Effector CD8-positive, alpha-beta T cell (primary cell): ENCODE results near the gene STK4.
"Not testable (repeated sequence)": the region's sequence is repeated elsewhere in the genome, so short reads cannot be mapped to it uniquely, and the experiment has no call there.

Source experiments
- DNase-seq: peaks from one replicate; lab custom pipeline; 2025; lab: John Stamatoyannopoulos, UW

Gene STK4

DNA sequence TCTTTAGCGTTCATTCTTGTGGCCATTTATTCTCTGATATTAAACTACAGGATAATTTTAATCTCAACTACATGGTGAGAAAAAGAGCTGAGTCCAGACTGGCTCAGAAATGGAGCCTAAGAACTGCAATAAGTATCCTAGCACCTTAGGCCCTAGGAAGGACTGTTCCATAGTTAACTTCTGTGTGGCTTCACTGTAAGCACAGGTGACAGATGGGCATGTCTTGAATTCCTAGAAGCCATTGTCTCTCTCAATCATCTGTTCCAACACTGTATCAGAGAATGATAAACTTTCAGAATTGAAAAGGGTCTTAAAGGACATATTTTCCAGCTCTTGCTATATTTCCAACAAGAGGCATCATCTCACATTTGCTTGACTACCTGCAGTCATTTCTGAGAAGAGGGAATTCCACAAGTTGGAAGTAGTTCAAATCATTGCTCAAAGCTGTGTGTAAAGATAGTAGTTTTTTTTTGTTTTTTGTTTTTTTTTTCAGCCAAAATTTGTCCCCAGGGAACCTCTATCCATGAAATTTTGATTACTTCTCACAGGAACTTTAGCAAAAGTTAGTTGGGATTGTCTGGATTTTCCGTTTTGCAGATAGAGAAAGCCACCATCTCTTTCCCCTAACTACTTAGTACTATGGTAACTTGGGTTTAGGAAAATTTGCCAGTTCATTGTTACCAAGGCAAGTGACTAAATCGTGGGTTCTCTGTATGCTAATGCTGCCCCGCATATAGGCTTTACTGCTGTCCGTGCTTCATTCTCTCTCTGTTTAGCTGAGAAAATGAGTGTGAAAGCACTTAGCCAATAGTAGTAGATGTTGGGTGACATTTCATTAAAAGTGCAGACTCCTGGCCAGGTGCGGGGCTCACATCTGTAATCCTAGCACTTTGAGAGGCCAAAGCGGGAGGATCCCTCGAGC is 87.4 kb downstream of the STK4 start:
- DNase-seq: no peak

GRCh38 chr20:45055056-45055455 is 88.7 kb downstream of the STK4 start:
- DNase-seq: no peak

GRCh38 chr20:45056473-45057173 is 90.3 kb downstream of the STK4 start:
- no peak for DNase-seq

- no peak for DNase-seq
Observed at GRCh38 chr20:45058168-45058850, 92.0 kb downstream of the STK4 start.

DNA sequence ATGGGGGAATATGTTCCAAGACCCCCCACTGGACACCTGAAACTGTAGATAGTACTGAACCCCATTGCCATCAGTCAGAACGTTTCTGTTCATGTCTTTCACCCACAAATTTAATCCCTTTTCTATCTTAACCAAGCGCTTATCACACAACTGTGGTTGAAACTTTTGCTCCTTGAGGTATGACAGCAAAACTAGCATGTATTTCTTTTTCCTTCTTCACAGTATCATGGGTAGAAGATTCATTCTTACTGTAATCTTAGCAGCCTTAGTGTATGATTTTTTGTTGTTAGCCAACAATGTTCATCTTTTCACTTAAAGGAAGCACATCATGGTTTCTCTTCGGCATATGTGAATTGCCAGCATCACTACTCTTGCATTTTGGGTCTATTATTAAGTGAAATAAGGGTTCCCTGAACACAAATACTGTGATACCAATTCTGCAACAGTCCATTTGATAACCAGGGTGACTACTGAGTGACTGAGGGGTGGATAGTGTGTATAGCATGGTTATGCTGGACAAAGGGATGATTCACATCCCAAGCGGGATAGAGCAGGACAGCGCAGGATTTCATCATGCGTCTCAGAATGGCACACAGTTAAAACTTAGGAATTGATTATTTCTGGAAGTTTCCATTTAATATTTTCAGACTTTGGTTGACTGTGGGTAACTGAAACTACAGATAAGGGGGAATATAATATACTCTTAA is 92.9 kb downstream of the STK4 start:
- no peak for DNase-seq

GRCh38 chr20:45060294-45060693 is 94.0 kb downstream of the STK4 start:
- DNase-seq: no peak

DNA sequence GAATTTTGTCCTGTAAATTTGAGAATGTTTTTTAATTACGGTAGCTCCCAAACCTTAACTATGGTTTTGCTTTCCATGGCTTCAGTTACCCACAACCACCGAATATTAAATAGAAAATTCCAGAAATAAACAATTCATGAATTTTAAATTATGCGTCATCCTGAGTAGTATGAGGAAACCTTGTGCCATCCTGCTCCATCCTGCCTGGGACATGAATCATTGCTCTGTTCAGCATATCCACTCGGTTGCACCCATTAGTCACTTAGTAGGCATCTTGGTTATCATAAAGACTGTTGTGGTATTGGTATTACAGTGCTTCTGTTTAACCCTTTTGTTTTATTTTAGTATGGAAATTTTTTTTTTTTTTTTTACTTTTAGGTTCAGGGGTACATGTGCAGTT is 94.9 kb downstream of the STK4 start:
- DNase-seq: no peak

DNA sequence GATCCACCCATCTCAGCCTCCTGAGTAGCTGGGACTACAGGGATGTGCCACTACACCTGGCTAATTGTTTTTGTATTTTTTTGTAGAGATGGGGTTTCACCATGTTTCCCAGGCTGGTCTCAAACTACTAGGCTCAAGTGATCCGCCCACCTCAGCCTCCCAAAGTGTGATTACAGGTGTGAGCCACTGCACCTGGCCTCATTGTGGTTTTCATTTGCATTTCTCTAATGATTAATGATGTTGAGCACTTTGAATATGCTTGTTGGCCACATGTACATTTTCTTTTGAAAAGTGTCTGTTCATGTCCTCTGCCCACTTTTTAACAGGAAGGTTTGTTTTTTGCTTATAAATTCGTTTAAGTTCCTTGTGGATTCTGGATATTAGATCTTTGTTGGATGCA is 96.8 kb downstream of the STK4 start:
- DNase-seq: not testable (repeated sequence)

DNA sequence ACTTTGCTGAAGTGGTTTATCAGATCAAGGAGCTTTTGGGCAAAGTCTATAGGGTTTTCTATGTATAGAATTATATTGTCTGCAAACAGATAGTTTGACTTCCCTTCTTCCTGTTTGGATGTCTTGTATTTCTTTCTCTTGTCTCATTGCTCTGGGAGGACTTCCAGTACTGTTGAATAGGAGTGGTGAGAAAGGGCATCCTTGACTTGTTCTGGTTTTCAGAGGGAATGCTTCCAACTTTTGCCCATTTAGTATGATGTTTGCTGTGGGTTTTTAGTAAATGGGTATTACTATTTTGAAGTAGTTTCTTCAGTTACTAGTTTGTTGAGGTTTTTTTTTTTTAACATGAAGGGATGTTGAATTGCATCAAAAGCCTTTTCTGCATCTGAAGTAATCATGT is 98.5 kb downstream of the STK4 start:
- DNase-seq: no peak

DNA sequence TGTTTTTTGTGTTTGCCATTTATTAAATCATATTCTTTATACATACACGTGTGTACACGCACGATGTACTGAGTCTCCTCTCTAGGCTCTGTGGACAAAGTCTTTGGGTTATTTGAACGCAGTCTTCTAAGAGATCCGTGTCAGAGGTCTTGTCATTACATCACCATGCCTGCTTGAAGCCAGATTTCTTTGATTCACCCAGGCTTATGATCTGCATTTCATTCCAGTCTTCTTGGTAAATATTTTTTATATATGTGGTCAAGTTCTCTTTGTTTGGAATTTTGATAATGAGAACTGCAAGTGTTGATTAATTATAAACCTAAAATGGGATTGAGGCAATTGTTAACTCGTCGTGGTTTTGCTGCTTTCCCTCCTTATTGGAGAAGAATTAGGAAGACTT is 100.1 kb downstream of the STK4 start:
- no peak for DNase-seq

- DNase-seq: no peak
Observed at GRCh38 chr20:45067087-45067486, 100.8 kb downstream of the STK4 start.

GRCh38 chr20:45067558-45067957 is 101.2 kb downstream of the STK4 start:
- DNase-seq: no peak

- DNase-seq: no peak
Observed at GRCh38 chr20:45069261-45069660, 102.9 kb downstream of the STK4 start.

DNA sequence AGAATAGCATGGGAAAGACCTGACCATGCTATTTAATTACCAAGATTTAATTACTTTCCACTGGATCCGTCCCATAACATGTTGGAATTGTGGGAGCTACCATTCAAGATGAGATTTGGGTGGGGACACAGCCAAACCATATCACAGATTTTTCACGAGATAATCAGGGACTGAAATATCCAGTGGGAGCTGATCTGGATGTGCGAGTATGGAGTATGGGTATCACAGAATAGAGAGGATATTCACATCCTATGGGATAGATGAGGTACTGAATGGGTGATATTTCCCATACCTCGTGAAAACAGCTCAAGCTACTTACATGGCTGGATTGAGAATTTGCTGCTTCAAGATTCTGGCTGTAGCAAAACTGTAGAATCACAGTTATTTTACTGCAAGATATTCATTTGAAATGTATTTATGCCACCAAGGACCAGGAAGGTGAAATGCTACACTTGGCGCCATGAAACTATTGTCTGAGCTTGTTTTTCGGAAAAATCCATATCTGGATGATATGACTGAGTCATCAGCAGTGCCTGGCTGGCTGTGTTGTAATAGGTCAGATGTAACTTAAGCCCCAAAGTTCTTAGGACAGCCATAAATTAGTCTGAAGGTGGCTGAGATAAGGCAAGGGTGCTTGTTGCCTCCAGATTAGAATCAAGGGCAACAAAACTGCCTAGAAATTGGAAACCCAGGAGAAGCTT is 104.8 kb downstream of the STK4 start:
- no peak for DNase-seq

DNA sequence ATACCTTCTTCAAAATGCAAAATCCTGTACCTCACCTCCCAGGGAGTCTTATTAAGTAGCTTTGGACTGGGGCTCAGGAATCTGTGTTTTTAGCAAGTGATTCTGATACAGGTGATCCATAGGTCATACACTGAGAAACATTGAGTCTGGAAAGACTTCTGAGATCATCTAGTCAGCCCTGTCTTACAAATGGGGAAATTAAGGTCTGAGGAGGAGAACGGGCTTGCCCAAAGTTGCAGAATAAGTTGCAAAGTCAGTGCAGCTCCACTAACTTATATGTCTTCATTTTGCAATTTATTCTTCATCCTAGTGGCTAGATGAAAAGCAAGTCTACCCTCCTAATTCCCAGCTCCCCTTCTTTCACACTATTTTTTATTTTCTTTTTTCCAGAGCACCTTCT is 105.8 kb downstream of the STK4 start:
- no peak for DNase-seq

DNA sequence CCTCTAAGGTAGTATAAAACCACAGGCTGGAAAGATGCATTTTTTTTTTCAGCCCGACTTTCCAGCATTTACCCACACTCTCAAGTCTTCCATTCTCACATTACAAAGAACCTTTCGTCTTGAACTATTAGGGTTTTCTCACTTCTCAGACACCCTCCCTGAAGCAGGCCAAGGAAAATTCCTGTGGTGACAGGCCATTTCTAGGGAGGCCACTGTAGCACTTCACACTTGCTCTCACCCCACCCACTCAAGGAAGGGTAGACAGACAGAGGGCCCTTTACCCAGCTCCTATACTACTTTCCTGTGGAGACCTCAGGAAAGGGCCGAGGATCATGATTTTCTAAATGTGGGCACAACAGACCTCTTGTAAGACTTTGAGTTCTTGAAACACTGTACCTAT is 106.9 kb downstream of the STK4 start:
- DNase-seq: no peak

GRCh38 chr20:45077559-45077958 is 111.2 kb downstream of the STK4 start:
- DNase-seq: no peak

GRCh38 chr20:45080867-45081624 is 114.7 kb downstream of the STK4 start:
- DNase-seq: no peak

- DNase-seq: no peak
Observed at GRCh38 chr20:45082468-45082867, 116.2 kb downstream of the STK4 start.

DNA sequence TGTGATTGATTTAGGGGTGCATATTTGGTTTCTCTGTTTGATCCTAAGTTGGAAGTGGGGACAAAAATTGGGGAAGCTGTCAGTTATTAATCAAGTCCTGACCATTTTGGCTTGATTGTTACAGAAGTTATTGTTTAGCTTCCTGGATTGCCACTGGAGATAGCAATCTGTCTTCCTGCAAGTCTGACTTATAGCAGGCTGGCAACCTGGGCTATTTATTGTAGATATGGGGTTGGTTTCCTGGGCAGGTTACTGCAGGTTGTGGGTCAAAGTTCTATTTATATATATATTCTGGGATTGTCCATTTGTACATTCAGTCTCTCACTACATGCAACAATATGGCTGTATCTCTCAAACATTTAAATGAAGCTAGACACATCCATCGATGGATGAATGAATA is 116.8 kb downstream of the STK4 start:
- no peak for DNase-seq

DNA sequence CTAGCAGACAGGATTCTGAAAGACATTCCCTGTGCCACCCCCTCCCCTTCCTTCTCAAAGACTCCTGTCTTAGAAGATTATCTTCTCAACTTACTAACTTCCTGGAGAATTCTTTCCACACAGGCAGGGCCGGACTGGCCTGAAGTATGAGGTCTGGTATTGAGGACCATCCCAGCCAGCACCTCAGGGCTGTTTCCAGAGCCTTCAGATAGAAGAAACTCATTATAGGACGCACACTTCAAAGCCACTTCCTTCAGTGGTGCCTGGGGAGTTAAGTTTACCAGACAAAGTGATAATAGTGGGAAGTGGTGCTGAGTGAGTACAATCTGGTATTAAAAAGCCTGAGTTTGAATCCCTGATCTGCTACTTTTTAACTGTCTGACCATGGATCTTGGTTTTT is 119.0 kb downstream of the STK4 start:
- no peak for DNase-seq
